Breast epithelium (tissue), 4 donors: ENCODE measurements around the gene URB1. TPM values are rescaled to one million over a fixed set of nuclear protein-coding genes. Genes with fewer than 3 reads are reported as not detected.

ENCODE experiments used
- DNase-seq, 2 donors: peaks; one replicate each; pipeline ENCODE4 v3.0.0-alpha.2; 2019; ENCODE audit warnings: low spot score in 2 of 2
- H3K27ac ChIP-seq, 2 donors: fragments of 200-600 bp; sonication (generic) in 1 of 2; one replicate each; pipeline ENCODE4 v1.5.1; 2016 to 2019; ENCODE audit warnings: mild to moderate bottlenecking in 1 of 2
- H3K27me3 ChIP-seq, 2 donors: fragments of 200-600 bp; sonication (generic) in 1 of 2; one replicate each; pipeline versions ENCODE4 v1.5.1 to v1.6.0; 2017 to 2019; ENCODE audit warnings: control low read depth in 1 of 2, mild to moderate bottlenecking in 1 of 2
- H3K36me3 ChIP-seq: fragments of 200-600 bp; one replicate; pipeline ENCODE4 v1.5.1; 2019
- H3K4me1 ChIP-seq, 2 donors: fragments of 200-600 bp; sonication (generic); one replicate each; pipeline ENCODE4 v1.5.1; 2016 to 2019; ENCODE audit warnings: control low read depth in 1 of 2
- H3K4me3 ChIP-seq, 3 donors: fragments of 200-600 bp; sonication (generic); 1 replicate in 2 of 3; 2 replicates in 1 of 3; pipeline ENCODE4 v1.5.1; 2016 to 2019; ENCODE audit warnings: mild to moderate bottlenecking in 3 of 3, moderate library complexity in 2 of 3
- H3K9me3 ChIP-seq, 2 donors: fragments of 200-600 bp; sonication (generic) in 1 of 2; one replicate each; pipeline ENCODE4 v1.5.1; 2016 to 2019; ENCODE audit warnings: control low read depth in 1 of 2
- POLR2A ChIP-seq: fragments of 450-650 bp; IDR thresholded peaks from one replicate; pipeline ENCODE4 v1.6.1; 2016; ENCODE audit warnings: antibody characterized with exemption, mild to moderate bottlenecking, moderate library complexity
- POLR2AphosphoS5 ChIP-seq, 3 donors: sonication (generic); formaldehyde crosslinking; IDR thresholded peaks; one replicate each; pipeline ENCODE4 v1.6.1; 2017; ENCODE audit warnings: antibody characterized with exemption in 3 of 3
- intact Hi-C: fragments of 100-400 bp; cut with DNase I; formaldehyde crosslinking; loops from one replicate; pipeline ENCODE4 v1.15.1; 2023; ENCODE audit warnings: low total_unique reads
- total RNA-seq, 3 donors: library from RNA; depleted of rRNA; stranded (reverse); fragments of >200 nt; gene quantifications; one replicate each; pipeline ENCODE4 v1.1.0, GENCODE V29; 2016
- TF ChIP-seq, protein P1 (sequence below), 3 donors: fragments of 450-650 bp; IDR thresholded peaks; one replicate each; pipeline ENCODE4 v1.5.1; 2016 to 2017; ENCODE audit warnings: antibody characterized with exemption in 3 of 3, mild to moderate bottlenecking in 3 of 3, moderate library complexity in 3 of 3

Gene URB1
- total RNA-seq, 3 donors from 2014 or later = 12.8 to 22.2 (median 20.6) TPM

DNA sequence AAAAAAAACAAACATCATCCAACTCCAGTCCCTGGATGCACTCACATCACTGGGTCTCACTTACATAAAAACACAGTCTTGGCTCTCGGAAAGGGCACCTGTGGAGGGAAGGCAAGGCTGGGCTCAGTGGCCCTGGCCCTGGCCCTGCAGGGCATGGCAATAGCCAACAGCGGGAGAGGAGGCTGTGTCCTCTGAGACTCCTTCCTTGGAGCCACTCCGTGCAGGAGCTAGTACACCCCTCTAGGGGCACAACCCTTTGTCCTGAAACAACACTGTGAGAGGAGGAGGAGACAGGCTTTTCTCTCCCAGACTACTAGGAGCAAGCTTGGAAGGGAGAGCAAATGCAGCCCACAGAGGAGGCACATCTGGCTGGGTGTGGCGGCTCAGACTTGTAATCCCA lies 28.0 kb downstream of the URB1 start:
- DNase-seq = no peak
- no peaks in the 10 kb centered on the region for H3K27me3 ChIP-seq
- intact Hi-C loops = no loop called here
- peaks cover 0 to 9% of the 10 kb centered on the region in 2 donors for H3K4me1 ChIP-seq
- peaks cover 4% of the 10 kb centered on the region for H3K36me3 ChIP-seq
- peak overlapping the region; percentile 70 to 80 for H3K27ac ChIP-seq
- H3K9me3 ChIP-seq = no peaks in the 10 kb centered on the region
- H3K4me3 ChIP-seq = no peak overlapping the region
- TF ChIP-seq POLR2AphosphoS5 (IDR thresholded peaks at IDR 0.05) (no peak), POLR2A (no peak)
- TF ChIP-seq, protein P1, sequence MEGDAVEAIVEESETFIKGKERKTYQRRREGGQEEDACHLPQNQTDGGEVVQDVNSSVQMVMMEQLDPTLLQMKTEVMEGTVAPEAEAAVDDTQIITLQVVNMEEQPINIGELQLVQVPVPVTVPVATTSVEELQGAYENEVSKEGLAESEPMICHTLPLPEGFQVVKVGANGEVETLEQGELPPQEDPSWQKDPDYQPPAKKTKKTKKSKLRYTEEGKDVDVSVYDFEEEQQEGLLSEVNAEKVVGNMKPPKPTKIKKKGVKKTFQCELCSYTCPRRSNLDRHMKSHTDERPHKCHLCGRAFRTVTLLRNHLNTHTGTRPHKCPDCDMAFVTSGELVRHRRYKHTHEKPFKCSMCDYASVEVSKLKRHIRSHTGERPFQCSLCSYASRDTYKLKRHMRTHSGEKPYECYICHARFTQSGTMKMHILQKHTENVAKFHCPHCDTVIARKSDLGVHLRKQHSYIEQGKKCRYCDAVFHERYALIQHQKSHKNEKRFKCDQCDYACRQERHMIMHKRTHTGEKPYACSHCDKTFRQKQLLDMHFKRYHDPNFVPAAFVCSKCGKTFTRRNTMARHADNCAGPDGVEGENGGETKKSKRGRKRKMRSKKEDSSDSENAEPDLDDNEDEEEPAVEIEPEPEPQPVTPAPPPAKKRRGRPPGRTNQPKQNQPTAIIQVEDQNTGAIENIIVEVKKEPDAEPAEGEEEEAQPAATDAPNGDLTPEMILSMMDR (IDR thresholded peaks at IDR 0.05) = no peak

DNA sequence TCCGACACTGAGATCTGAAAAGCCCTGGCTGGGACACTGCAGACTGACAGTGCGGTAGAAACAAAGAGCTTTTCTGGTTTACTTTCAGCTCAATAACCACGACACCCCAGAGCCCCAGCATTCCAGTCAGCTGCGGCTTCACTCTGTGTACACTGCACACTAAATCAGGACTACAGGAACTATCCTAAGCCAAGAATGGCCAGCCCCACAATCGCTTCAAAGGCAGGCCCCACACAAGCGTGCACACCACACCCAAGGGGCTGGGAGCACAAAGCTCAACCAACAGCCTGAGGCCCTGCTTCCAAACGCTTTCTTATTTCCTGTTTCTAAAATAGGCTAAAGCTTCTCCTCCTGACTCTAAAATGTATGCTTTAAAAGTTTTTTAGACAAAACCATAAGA lies 28.4 kb downstream of the URB1 start:
- Histone ChIP-seq H3K27me3 (no peaks in the 10 kb centered on the region), H3K9me3 (no peaks in the 10 kb centered on the region), H3K27ac (peak overlapping the region; percentile 70 to 80), H3K4me1 (peaks cover 0 to 9% of the 10 kb centered on the region in 2 donors), H3K36me3 (peaks cover 6% of the 10 kb centered on the region), H3K4me3 (no peak overlapping the region)
- peak; percentile 39 to 56 for DNase-seq
- TF ChIP-seq POLR2AphosphoS5 (IDR thresholded peaks at IDR 0.05) = no peak
- no peak for TF ChIP-seq POLR2A
- TF ChIP-seq, protein P1 (IDR thresholded peaks at IDR 0.05) = no peak
- intact Hi-C loops = no loop called here

- H3K27ac ChIP-seq = no peak overlapping the region
- peaks cover 17% of the 10 kb centered on the region for H3K36me3 ChIP-seq
- no peaks in the 10 kb centered on the region for H3K27me3 ChIP-seq
- no peak overlapping the region for H3K4me3 ChIP-seq
- TF ChIP-seq, protein P1 (IDR thresholded peaks at IDR 0.05) = no peak
- TF ChIP-seq POLR2AphosphoS5 (IDR thresholded peaks at IDR 0.05) = no peak
- DNase-seq = no peak
- peaks cover 0 to 9% of the 10 kb centered on the region in 2 donors for H3K4me1 ChIP-seq
- intact Hi-C loops = no loop called here
- H3K9me3 ChIP-seq = no peaks in the 10 kb centered on the region
Observed at GRCh38 chr21:32360401-32360975, 32.3 kb downstream of the URB1 start.

DNA sequence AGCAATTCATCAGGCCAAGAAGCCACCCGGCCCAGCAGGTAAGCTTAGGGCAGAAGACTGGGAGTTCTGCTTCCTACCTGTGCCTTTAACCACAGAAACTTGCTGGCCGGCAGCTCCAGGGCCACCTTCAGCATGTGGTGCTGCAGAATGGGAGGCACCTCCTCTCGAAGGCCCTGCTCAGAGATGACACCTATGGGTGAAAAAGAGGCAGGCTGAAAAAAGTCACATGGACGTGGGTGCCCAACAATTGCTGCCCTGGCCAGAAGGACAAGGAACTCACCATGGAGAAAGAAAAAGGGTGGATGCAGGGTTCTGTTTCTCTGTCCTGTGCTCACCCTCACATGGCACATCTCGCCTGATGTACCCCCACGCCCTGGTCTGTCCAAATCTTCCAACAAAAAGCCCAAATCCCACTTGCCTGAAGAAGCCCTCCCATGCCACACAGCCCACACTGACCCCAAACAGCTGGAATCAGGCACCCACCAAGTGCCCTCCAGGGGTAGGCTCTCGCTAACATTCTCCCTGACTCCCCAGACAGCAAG lies 33.0 kb downstream of the URB1 start:
- peaks cover 17% of the 10 kb centered on the region for H3K36me3 ChIP-seq
- H3K27ac ChIP-seq = peak overlapping the region in 1 of 2 donors; percentile 78
- H3K4me1 ChIP-seq = peaks cover 0 to 9% of the 10 kb centered on the region in 2 donors
- intact Hi-C loops = loop anchor here (5.0 kb wide), 1 partner anchor 507 kb away; no protein-coding TSS in a partner anchor
- H3K9me3 ChIP-seq = no peaks in the 10 kb centered on the region
- H3K27me3 ChIP-seq = no peaks in the 10 kb centered on the region
- no peak overlapping the region for H3K4me3 ChIP-seq
- TF ChIP-seq, protein P1 (IDR thresholded peaks at IDR 0.05) = peak in 1 of 3 donors; percentile 10
- TF ChIP-seq POLR2A (no peak), POLR2AphosphoS5 (IDR thresholded peaks at IDR 0.05) (no peak)
- no peak for DNase-seq

- TF ChIP-seq POLR2AphosphoS5 (IDR thresholded peaks at IDR 0.05) (no peak), POLR2A (no peak)
- TF ChIP-seq, protein P1 (IDR thresholded peaks at IDR 0.05) = no peak
- no peak overlapping the region for H3K4me3 ChIP-seq
- DNase-seq = no peak
- no peaks in the 10 kb centered on the region for H3K9me3 ChIP-seq
- H3K27me3 ChIP-seq = no peaks in the 10 kb centered on the region
- H3K36me3 ChIP-seq = peaks cover 19% of the 10 kb centered on the region
- H3K27ac ChIP-seq = peak overlapping the region in 1 of 2 donors; percentile 78
- no peaks in the 10 kb centered on the region for H3K4me1 ChIP-seq
- intact Hi-C loops = loop anchor here (2.0 to 5.0 kb wide), 2 partner anchors 58 to 505 kb away; partner anchors contain the start of gene MRAP
Observed at GRCh38 chr21:32356874-32357395, 35.9 kb downstream of the URB1 start.
